ENCODE measurements around the gene STK24. TPM values are rescaled to one million over a fixed set of nuclear protein-coding genes. Genes with fewer than 3 reads are reported as not detected.

STK24 gene
- total RNA-seq, 2 donors from 2014 or later: 115 to 125 TPM

DNA sequence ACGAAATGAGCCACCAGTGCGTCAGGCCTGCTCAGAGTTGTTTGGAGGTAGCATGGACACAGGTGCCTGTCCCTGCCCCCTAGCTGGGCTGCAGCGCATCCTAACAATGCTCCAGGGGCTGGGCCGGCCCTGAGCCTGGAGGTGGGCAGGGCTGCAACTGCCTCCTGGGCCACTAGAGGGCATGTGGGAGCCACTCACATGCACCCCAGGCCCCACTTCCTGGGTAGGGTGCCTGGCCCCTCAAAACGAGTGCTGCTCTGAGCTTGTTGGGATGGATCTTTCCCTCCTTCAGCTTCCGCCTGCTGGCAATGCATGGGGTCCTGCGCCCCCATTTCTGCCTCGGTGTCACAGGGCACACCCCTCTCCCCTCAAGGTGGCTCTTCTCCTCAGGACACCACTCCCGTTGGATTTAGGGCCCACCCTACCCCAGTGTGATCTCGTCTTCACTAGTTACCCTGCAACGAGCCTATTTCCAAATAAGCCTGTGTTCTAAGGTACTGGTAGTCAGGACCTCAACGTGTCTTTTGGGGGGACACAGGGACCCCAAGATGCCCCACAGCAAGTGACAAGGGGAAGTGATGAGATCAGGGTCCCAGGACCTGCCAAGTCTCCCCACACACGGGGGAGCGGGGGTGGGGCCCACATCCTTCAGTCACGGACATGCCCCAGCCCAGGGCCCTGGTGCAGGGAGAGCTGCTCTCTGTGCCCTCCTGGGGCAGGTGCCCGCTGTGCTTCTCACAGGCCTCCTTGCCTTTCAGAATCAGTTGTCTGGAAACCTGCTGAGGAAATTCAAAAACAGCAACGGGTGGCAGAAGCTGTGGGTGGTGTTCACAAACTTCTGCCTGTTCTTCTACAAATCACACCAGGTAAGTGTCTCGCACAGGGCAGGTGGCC, 131.3 kb downstream of the STK24 start:
- no peak overlapping the region for H3K4me3 ChIP-seq (ENCODE audit: low read length)
- no peaks in the 10 kb centered on the region for H3K9me3 ChIP-seq (ENCODE audit: control insufficient read depth, low read length)
- Mint-ChIP-seq H3K9me3 (no peaks in the 10 kb centered on the region), H3K27ac (peak overlapping the region; percentile 89), H3K27me3 (ENCODE audit: insufficient read depth) (no peaks in the 10 kb centered on the region), H3K36me3 (ENCODE audit: low read depth) (peaks cover 69% of the 10 kb centered on the region), H3K4me1 (peaks cover 20% of the 10 kb centered on the region), H3K4me3 (no peak overlapping the region)
- peaks cover 83% of the 10 kb centered on the region for H3K36me3 ChIP-seq (ENCODE audit: control insufficient read depth, insufficient read depth, low read length)
- TF ChIP-seq, protein P1, sequence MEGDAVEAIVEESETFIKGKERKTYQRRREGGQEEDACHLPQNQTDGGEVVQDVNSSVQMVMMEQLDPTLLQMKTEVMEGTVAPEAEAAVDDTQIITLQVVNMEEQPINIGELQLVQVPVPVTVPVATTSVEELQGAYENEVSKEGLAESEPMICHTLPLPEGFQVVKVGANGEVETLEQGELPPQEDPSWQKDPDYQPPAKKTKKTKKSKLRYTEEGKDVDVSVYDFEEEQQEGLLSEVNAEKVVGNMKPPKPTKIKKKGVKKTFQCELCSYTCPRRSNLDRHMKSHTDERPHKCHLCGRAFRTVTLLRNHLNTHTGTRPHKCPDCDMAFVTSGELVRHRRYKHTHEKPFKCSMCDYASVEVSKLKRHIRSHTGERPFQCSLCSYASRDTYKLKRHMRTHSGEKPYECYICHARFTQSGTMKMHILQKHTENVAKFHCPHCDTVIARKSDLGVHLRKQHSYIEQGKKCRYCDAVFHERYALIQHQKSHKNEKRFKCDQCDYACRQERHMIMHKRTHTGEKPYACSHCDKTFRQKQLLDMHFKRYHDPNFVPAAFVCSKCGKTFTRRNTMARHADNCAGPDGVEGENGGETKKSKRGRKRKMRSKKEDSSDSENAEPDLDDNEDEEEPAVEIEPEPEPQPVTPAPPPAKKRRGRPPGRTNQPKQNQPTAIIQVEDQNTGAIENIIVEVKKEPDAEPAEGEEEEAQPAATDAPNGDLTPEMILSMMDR (conservative IDR thresholded peaks at IDR 0.05): peak; percentile 98
- no peak overlapping the region for H3K9ac ChIP-seq (ENCODE audit: extremely low read depth, low read length, poor library complexity, severe bottlenecking)
- H3K27me3 ChIP-seq (ENCODE audit: control insufficient read depth, insufficient read depth, low read length, poor library complexity, severe bottlenecking): no peaks in the 10 kb centered on the region
- H3K27ac ChIP-seq (ENCODE audit: low read depth, low read length): no peak overlapping the region
- 48 to 58% methylated on average over 13 to 18 of the region's 18 CpGs for WGBS, 2 experiments (ENCODE audit: insufficient coverage in 1 of 2, insufficient read length in 1 of 2)
- H3K4me1 ChIP-seq (ENCODE audit: control insufficient read depth, insufficient read depth, low read length): peaks cover 9% of the 10 kb centered on the region
- DNase-seq: peak; percentile 96

DNA sequence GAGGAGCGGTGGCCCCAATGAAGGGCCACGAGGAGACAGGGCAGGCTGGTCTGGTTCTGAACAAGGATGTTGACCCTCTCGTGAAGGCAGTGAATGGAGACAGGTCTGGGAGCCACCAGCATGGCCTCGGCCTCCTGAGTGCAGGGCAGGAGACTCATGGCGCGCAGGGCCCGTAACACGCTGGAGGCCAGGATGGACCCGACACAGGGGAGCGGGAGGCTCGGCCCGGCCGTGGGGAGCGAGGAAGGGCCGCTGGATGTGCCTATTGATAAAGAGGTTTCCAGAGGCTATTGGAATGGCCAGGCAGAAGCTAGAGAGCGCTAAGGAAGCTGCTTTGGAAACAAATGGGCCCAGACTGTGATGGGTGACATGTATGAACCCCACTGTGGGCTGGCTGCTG, 132.5 kb downstream of the STK24 start:
- H3K27ac ChIP-seq (ENCODE audit: low read depth, low read length): no peak overlapping the region
- H3K9me3 ChIP-seq (ENCODE audit: control insufficient read depth, low read length): no peaks in the 10 kb centered on the region
- Mint-ChIP-seq H3K36me3 (ENCODE audit: low read depth) (peaks cover 75% of the 10 kb centered on the region), H3K27me3 (ENCODE audit: insufficient read depth) (no peaks in the 10 kb centered on the region), H3K4me3 (no peak overlapping the region), H3K4me1 (peaks cover 8% of the 10 kb centered on the region), H3K27ac (peak overlapping the region; percentile 82), H3K9me3 (no peaks in the 10 kb centered on the region)
- no peaks in the 10 kb centered on the region for H3K27me3 ChIP-seq (ENCODE audit: control insufficient read depth, insufficient read depth, low read length, poor library complexity, severe bottlenecking)
- no peak overlapping the region for H3K4me3 ChIP-seq (ENCODE audit: low read length)
- no peaks in the 10 kb centered on the region for H3K4me1 ChIP-seq (ENCODE audit: control insufficient read depth, insufficient read depth, low read length)
- H3K9ac ChIP-seq (ENCODE audit: extremely low read depth, low read length, poor library complexity, severe bottlenecking): no peak overlapping the region
- DNase-seq: no peak
- TF ChIP-seq, protein P1 (conservative IDR thresholded peaks at IDR 0.05): no peak
- 96 to 98% methylated on average over 9 to 16 of the region's 16 CpGs for WGBS, 2 experiments (ENCODE audit: insufficient coverage in 1 of 2, insufficient read length in 1 of 2)
- H3K36me3 ChIP-seq (ENCODE audit: control insufficient read depth, insufficient read depth, low read length): peaks cover 85% of the 10 kb centered on the region

DNA sequence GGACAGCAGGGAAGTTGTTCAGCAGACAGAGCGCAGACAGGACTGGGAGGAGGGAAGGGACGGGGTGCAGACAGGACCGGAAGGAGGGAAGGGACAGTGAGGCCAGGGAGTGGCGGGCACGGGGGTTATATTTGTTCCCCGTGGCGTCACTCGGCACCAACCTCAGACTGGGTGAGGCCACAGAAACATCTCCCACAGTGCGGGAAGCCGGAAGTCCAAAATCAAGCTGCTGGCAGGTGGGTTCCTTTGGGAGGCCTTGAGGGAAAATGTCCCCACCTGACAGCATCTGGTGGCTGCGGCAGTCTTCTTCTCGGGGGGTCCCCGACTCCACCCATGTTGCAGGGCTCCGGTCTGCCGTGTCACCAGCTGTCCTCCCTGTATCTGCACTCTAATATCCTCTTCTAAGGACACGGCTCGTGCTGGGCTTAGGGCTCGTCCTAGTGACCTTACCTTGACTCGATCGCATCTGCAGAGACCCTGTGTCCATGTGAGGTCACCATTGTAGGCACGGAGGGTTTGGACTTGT, 133.0 kb downstream of the STK24 start:
- Mint-ChIP-seq H3K36me3 (ENCODE audit: low read depth) (peaks cover 70% of the 10 kb centered on the region), H3K27me3 (ENCODE audit: insufficient read depth) (no peaks in the 10 kb centered on the region), H3K27ac (peak overlapping the region; percentile 72), H3K4me3 (no peak overlapping the region), H3K4me1 (peaks cover 3% of the 10 kb centered on the region), H3K9me3 (no peaks in the 10 kb centered on the region)
- H3K27ac ChIP-seq (ENCODE audit: low read depth, low read length): peak overlapping the region; percentile 64
- H3K4me1 ChIP-seq (ENCODE audit: control insufficient read depth, insufficient read depth, low read length): no peaks in the 10 kb centered on the region
- H3K9me3 ChIP-seq (ENCODE audit: control insufficient read depth, low read length): no peaks in the 10 kb centered on the region
- peaks cover 85% of the 10 kb centered on the region for H3K36me3 ChIP-seq (ENCODE audit: control insufficient read depth, insufficient read depth, low read length)
- 87 to 91% methylated on average over 14 to 21 of the region's 21 CpGs for WGBS, 2 experiments (ENCODE audit: insufficient coverage in 1 of 2, insufficient read length in 1 of 2)
- no peak for DNase-seq
- H3K9ac ChIP-seq (ENCODE audit: extremely low read depth, low read length, poor library complexity, severe bottlenecking): no peak overlapping the region
- no peak overlapping the region for H3K4me3 ChIP-seq (ENCODE audit: low read length)
- no peaks in the 10 kb centered on the region for H3K27me3 ChIP-seq (ENCODE audit: control insufficient read depth, insufficient read depth, low read length, poor library complexity, severe bottlenecking)
- TF ChIP-seq, protein P1 (conservative IDR thresholded peaks at IDR 0.05): no peak

Data from endodermal cell (in vitro differentiated cells).